Esophagus squamous epithelium (tissue), 5 donors: ENCODE measurements around the gene IFI27L2. TPM values are rescaled to one million over a fixed set of nuclear protein-coding genes. Genes with fewer than 3 reads are reported as not detected.
"Not testable (repeated sequence)": the region's sequence is repeated elsewhere in the genome, so short reads cannot be mapped to it uniquely, and the experiment has no call there.

ENCODE experiments used
- DNase-seq: peaks from one replicate; lab custom pipeline; 2025; lab: John Stamatoyannopoulos, UW
- H3K27ac ChIP-seq, 4 donors: fragments of 200-600 bp; sonication (generic); one replicate each; pipeline ENCODE4 v1.5.1; 2016 to 2019; ENCODE audit warnings: mild to moderate bottlenecking in 1 of 4
- H3K27me3 ChIP-seq, 4 donors: fragments of 200-600 bp; sonication (generic); 1 replicate in 3 of 4; 2 replicates in 1 of 4; pipeline versions ENCODE4 v1.5.1 to v1.6.0; 2017 to 2021; ENCODE audit warnings: antibody characterized with exemption in 1 of 4
- H3K36me3 ChIP-seq, 3 donors: fragments of 200-600 bp; sonication (generic); one replicate each; pipeline ENCODE4 v1.5.1; 2016 to 2019
- H3K4me1 ChIP-seq, 3 donors: fragments of 200-600 bp; sonication (generic); one replicate each; pipeline ENCODE4 v1.5.1; 2017 to 2019
- H3K4me3 ChIP-seq, 4 donors: fragments of 200-600 bp; sonication (generic); 1 replicate in 3 of 4; 2 replicates in 1 of 4; pipeline ENCODE4 v1.5.1; 2016 to 2019; ENCODE audit warnings: mild to moderate bottlenecking in 2 of 4, moderate library complexity in 1 of 4
- H3K9me3 ChIP-seq, 3 donors: fragments of 200-600 bp; sonication (generic); one replicate each; pipeline ENCODE4 v1.5.1; 2016 to 2019
- POLR2A ChIP-seq, 4 donors: fragments of 450-650 bp; IDR thresholded peaks; one replicate each; pipeline ENCODE4 v1.6.1; 2017; ENCODE audit warnings: antibody characterized with exemption in 4 of 4, mild to moderate bottlenecking in 4 of 4, moderate library complexity in 3 of 4
- WGBS, 2 donors: methylation state at CpG; one replicate each; pipeline ENCODE4 v1.1.5; 2018; 5-methylcytosine and 5-hydroxymethylcytosine counted together
- intact Hi-C: fragments of 100-400 bp; cut with DNase I; formaldehyde crosslinking; loops from one replicate; pipeline ENCODE4 v1.15.0; 2022
- total RNA-seq, 4 donors: library from RNA; depleted of rRNA; stranded (reverse); fragments of >200 nt; gene quantifications; one replicate each; pipeline ENCODE4 v1.1.0, GENCODE V29; 2016
- TF ChIP-seq, protein P1 (sequence below), 6 experiments: fragments of 450-650 bp in 4 of 6; fragments of 200-600 bp in 2 of 6; sonication (generic) in 2 of 6; IDR thresholded peaks; one replicate each; pipeline ENCODE4 v1.5.1; 2016 to 2019; ENCODE audit warnings: antibody characterized with exemption in 6 of 6, mild to moderate bottlenecking in 4 of 6, moderate library complexity in 4 of 6
- donor health status: DM: yes; HTN: yes; CAD: no.

Gene IFI27L2
- total RNA-seq, 4 donors from 2014 or later = 50.6 to 97.1 (median 66.0) TPM

DNA sequence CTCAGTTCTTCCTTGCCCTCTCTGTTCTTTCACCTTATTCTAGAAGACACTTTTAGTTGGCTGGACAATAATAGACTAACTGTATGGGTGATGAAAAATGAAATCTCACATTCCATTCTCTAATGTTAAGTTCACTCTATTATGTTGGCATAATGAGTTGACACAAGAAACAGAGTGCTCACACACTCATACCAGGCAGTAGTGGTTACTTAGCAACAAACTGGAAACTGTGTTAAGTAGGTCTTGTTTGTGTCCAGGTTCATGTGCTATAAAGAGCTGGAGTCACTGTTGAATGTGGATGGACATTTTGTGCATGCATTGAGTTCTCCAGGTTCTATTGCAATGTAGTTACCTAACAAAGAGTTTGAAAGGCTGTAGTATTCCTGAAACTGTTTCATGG lies 27.8 kb upstream of the IFI27L2 start:
- Histone ChIP-seq H3K4me3 (no peak overlapping the region), H3K27ac (no peak overlapping the region), H3K9me3 (no peaks in the 10 kb centered on the region), H3K4me1 (peaks cover 0 to 5% (median 0%) of the 10 kb centered on the region in 3 donors), H3K27me3 (peaks cover 0 to 47% (median 0%) of the 10 kb centered on the region in 4 donors), H3K36me3 (no peaks in the 10 kb centered on the region)
- TF ChIP-seq POLR2A (IDR thresholded peaks at IDR 0.05) = no peak
- TF ChIP-seq, protein P1, sequence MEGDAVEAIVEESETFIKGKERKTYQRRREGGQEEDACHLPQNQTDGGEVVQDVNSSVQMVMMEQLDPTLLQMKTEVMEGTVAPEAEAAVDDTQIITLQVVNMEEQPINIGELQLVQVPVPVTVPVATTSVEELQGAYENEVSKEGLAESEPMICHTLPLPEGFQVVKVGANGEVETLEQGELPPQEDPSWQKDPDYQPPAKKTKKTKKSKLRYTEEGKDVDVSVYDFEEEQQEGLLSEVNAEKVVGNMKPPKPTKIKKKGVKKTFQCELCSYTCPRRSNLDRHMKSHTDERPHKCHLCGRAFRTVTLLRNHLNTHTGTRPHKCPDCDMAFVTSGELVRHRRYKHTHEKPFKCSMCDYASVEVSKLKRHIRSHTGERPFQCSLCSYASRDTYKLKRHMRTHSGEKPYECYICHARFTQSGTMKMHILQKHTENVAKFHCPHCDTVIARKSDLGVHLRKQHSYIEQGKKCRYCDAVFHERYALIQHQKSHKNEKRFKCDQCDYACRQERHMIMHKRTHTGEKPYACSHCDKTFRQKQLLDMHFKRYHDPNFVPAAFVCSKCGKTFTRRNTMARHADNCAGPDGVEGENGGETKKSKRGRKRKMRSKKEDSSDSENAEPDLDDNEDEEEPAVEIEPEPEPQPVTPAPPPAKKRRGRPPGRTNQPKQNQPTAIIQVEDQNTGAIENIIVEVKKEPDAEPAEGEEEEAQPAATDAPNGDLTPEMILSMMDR (IDR thresholded peaks at IDR 0.05) = no peak
- DNase-seq = no peak
- intact Hi-C loops = no loop called here

DNA sequence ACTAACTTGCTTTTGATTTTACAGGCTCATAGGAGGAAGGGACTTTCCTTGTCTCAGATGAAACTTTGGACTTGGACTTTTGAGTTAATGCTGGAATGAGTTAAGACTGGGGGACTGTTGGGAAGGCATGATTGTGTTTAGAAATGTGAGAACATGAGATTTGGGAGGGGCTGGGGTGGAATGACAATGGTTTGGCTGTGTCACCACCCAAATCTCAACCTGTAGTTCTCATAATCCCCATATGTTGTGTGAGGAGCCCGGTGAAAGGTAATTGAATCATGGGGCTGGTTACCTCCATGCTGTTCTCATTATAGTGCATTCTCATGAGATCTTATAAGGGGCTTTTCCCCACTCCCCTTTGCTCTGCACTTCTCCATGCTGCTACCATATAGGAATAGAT lies 26.7 kb upstream of the IFI27L2 start:
- H3K4me3 ChIP-seq, H3K27ac ChIP-seq, H3K4me1 ChIP-seq, DNase-seq, H3K36me3 ChIP-seq, intact Hi-C loops, H3K9me3 ChIP-seq: not testable (repeated sequence)
- 89 to 100% methylated on average over 1 of the region's 1 CpG for WGBS, 2 donors
- peaks cover 0 to 57% (median 0%) of the 10 kb centered on the region in 4 donors for H3K27me3 ChIP-seq

DNA sequence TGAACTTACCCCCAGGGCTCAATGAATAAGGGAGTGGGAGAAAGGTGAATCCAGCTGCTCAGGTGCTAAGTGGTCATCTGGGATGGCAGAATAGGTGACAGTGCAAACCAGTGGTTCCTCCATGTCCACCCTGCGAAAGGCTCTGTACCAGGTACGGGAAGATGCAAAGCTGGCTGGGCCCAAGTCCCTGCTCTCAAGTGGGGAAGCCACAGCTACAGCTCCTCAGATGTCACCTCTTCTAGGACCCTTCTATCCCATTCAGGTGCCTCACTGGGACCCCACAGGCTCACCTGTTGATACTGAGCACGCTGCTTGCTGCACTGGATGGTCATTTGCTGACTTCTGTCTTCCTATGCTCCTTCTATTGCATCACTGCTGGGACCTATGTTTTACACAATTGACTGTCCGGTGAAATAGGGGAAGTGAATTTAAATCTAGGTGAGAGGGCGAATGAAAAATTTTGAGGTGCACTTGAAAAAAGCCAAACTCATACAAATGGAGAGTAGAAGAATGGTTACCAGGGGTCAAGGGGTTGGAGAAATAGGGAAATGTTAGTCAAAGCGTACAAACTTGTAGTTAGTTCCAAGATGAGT lies 24.4 kb upstream of the IFI27L2 start:
- no peak overlapping the region for H3K27ac ChIP-seq
- no peak for DNase-seq
- H3K4me1 ChIP-seq = no peaks in the 10 kb centered on the region
- intact Hi-C loops = no loop called here
- H3K36me3 ChIP-seq = no peaks in the 10 kb centered on the region
- TF ChIP-seq, protein P1 (IDR thresholded peaks at IDR 0.05) = no peak
- no peak for TF ChIP-seq POLR2A (IDR thresholded peaks at IDR 0.05)
- peaks cover 0 to 57% (median 0%) of the 10 kb centered on the region in 4 donors for H3K27me3 ChIP-seq
- H3K9me3 ChIP-seq = no peaks in the 10 kb centered on the region
- WGBS, 2 donors = 76 to 81% methylated on average over 6 of the region's 6 CpGs
- no peak overlapping the region for H3K4me3 ChIP-seq

DNA sequence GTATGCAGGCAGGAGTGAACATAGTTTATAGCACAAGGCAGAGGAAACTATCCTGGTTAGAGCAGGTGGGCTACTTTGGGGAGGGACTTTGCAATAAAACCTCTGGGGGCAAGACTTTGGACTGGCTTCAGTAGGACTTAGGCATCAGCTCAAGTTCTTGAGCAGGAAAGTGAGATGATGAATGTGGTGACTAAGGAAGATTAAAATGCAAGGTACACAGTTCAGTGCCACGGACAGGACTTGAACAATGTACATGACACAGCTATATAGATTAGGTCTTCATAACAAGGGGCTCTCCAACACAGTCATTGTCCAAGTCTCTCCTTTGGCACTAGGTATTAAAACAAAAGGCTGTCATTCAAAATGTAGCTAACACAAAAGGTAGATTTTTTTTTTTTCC lies 23.3 kb upstream of the IFI27L2 start:
- no peaks in the 10 kb centered on the region for H3K36me3 ChIP-seq
- no peaks in the 10 kb centered on the region for H3K4me1 ChIP-seq
- TF ChIP-seq, protein P1 (IDR thresholded peaks at IDR 0.05) = no peak
- no peak for TF ChIP-seq POLR2A (IDR thresholded peaks at IDR 0.05)
- intact Hi-C loops = no loop called here
- H3K27ac ChIP-seq = no peak overlapping the region
- H3K9me3 ChIP-seq = no peaks in the 10 kb centered on the region
- 53 to 71% methylated on average over 1 of the region's 1 CpG for WGBS, 2 donors
- H3K4me3 ChIP-seq = no peak overlapping the region
- H3K27me3 ChIP-seq = peaks cover 0 to 47% (median 0%) of the 10 kb centered on the region in 4 donors
- no peak for DNase-seq

DNA sequence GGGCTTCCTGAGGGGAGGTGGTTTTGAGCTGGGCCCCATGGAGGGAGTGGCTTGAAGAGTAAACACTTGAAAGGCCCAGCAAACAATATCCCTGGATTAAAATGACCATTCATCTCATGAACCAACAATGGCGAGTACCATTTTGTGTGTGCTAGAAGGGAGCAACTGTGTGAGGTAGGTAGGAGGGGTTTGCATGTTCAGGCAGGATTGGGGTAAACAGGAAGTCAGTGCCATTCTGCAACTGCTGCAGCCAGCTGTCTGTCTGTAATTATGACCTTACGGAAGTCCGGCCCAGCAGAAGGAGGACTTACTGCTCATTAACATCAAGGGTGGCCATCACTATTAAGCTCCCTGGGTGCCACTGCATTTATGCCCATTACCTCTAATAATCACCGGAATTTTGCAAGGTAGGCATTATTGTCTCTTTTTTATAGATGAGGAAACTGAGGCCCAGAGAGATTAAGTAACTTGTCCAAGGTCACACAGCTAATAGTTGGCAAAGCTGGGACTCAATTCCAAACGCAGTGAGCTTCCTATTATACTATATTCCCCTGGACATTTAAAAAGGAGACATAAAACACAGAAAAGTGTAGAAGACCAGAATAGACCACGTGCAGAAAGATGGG lies 16.6 kb upstream of the IFI27L2 start:
- no peaks in the 10 kb centered on the region for H3K36me3 ChIP-seq
- intact Hi-C loops = no loop called here
- 59 to 87% methylated on average over 4 to 6 of the region's 6 CpGs for WGBS, 2 donors

More for the DNA sequence above, 16.6 kb upstream of the IFI27L2 start:
- Histone ChIP-seq H3K4me1 (no peaks in the 10 kb centered on the region), H3K27ac (no peak overlapping the region), H3K4me3 (no peak overlapping the region), H3K9me3 (no peaks in the 10 kb centered on the region), H3K27me3 (no peaks in the 10 kb centered on the region)
- DNase-seq = no peak
- no peak for TF ChIP-seq POLR2A (IDR thresholded peaks at IDR 0.05)
- TF ChIP-seq, protein P1 (IDR thresholded peaks at IDR 0.05) = no peak
